Stimulated activated CD8-positive, alpha-beta memory T cell treated with anti-CD3 and anti-CD28 coated beads, Interleukin-4, amount 100 ng/mL, for 4 hours (primary cell): ENCODE data around the gene SNRNP70.
"Not testable (repeated sequence)": the region's sequence is repeated elsewhere in the genome, so short reads cannot be mapped to it uniquely, and the experiment has no call there.

Experiments
- DNase-seq, 2 donors: peaks; one replicate each; pipeline ENCODE4 v3.0.0-alpha.2; 2020; ENCODE audit warnings: low read depth in 2 of 2, low spot score in 1 of 2

The SNRNP70 gene

DNA sequence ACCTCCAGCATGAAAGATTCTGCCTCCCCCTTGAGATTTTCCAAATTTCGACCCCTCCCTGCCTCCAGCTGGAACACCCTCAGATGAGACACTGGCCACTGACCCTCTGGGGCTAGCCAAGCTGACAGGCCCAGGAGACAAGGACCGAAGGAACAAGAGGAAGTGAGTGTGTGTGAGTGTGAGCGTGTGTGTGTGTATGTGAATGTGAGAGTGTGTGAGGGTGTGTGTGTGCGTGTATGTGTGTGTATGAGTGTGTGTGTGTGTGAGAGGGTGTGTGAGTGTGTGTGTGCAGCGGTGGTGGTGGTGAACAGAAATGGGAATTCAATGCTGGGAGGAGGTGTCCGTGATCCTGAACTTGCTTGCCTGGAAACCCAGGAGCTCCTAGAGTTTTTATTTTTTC, 56.1 kb downstream of the SNRNP70 start:
- no peak for DNase-seq

GRCh38 chr19:49142866-49143335, 57.6 kb downstream of the SNRNP70 start:
- DNase-seq, result no peak

DNA sequence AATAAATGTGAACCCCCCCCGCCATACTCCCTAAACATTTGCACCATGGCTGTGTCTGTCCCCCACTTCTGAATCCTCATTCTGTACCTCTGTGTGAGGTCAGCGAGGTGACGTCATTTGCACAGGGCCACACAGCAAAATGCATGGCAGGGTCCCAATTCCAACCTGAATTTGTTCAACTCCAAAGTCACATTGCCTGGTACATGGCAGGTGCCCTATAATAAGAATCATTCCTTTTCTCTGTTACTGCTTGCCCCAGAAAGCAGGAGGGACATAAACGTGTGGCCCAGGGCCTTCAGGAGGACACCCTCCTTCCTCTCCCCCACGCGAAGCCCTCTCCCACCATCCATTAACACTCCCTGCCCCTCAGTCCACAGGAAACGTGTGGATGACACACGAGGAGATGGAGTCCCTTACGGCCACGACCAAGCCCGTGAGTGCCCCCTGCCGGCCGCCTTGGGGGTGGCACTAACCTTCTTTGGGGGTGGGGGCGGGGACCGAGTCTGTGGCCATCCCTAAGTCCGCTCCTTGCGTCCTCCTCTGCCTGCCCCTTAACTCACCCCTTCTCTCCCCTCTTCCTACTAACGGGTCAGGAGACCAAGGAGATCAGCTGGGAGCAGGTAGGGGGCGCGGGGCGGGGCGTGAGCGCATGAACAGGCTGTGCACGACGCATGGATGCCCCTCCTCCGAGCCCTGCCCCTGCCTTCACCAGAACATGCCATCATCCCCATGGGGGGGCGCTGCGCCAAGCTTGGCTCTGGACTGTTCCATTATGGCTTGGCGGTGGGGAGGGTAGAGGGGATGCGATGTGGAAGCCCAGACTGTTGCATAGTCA, 60.5 kb downstream of the SNRNP70 start:
- peak; percentile 43 to 74 for DNase-seq

DNA sequence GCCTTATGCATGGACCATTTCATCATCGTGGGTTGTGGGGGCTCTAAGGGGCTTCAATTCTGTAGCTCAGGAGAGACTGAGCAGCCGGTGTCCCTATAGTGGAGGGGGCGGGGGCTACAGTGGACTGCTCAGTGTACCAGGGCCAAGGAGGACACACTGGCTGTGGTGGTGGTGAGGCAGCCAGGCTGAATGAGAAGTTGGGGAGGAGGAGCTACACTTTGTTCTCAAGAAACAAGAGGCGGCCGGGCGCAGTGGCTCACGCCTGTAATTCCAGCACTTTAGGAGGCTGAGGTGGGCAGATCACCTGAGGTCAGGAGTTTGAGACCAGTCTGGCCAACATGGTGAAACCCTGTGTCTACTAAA, 61.1 kb downstream of the SNRNP70 start:
- DNase-seq, result not testable (repeated sequence)

- DNase-seq, result no peak
These were observed 62.9 kb downstream of the SNRNP70 start for GRCh38 chr19:49148044-49148682.

- peak; percentile 45 to 59 for DNase-seq
These were observed 63.8 kb downstream of the SNRNP70 start for GRCh38 chr19:49148784-49149651.

DNA sequence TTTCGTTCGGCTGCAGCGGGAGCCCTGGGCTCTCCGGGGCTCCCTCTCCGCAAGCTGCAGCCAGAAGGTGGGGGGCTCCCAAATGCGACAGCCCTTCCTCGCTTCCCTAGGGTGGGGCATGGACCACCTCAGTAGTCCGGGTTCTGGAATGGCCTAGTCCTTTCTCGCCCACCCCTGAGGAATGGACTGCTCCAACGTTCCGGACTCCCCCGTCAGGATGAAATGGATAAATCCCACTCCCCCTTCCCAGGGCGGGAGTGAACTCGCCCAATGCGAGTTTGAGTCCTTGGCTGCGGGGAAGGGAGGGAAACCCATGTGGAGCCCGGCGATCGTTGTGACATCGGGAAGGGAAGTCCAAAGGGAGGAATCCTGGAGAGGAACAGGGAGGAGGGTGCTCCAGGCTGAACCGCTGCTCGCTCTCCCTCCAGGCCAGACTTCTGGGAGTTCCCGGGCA, 64.4 kb downstream of the SNRNP70 start:
- no peak for DNase-seq

DNA sequence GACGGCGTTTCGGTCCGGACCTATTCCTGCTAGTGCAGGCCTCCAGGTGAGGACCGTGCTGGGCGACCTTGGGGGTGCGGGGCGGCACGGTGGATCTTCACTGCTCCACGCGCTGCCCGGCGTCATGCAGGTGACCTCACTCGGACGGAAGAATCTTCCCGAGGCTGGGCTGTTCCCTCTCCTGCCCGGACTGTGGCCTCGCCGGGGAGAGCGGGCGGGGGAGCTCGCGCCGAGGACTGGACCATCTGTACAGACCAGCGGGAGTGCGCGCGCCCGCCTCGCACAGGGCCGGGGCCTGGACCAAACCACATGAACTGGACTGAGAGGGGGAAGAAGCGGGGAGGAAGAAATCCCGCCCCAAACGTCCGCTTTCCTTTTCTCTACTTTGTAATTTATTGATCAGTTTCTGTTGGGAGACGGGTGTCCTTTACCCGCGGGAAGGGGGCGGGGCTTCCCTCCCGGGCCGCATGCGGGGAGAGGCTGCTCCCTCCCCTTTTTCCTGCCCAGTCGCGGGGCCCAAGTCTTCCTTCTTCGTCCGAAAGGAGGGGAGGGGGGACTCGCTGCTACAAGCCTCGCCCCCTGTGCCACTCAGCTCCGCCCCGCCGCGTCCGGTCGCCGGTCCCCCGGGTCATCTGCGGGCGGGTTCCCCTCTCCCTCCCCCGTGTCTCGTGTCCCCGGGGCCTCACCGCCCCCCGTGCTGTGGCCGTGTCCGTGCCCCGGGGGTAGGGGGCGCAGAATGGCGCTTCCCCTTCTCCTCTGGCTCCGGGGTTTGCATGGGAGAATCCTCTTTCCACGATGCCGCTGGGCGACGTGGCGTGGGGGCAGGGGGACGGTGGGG, 65.1 kb downstream of the SNRNP70 start:
- DNase-seq, result no peak

DNA sequence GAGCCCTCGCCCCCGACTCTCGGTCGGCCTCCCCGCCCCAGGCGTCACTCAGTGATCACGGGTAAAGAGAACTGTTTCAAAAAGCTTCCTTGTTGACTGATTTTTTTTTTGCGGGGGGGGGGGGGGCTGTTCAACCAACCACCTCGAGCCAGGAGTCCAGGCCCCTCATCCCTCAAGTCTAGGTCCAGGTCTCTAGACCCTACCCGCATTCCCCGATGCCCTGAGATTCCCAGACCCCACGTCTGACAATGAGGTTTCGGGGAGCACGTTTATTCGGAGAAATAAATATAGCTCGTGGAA, 65.6 kb downstream of the SNRNP70 start:
- no peak for DNase-seq

DNA sequence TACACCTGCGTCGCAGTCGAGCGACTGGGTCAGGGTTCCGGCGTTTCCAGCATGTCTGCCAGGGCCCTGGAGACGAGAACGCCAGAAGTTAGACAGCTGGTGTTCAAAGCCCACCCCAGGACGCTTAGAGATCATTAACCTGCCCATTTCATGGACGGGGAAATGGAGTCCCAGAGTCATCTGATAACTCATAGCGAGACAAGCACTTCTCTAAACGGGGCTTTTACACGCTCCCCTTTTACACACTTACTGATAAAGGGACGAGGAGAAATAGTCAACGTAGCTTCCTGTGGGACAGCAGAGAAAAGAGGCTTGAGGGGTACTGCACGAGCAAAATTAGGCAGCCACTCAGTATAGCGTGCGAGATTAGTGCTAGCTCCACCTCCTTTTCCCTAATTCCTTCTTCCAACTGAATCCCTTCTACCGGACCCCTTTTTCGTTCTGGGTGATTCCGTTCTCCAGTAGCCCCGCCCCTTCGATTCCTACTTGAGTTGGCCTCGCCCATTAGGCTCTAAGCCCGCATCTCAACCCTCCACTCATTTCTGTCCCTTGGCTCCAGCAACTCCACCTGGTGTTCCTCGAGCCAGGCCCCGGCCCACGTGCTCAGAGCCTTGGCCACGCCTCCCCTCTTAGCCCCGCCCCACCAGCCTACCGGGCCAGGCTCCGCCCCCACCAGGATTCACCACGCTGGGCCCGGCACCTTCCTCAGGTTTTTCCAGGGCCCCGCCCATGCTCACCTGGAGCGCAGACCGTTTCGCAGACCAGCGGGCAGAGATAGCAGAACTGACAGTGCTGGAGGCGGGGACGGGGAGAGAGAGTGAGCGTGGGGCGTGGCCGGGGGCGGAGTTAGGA, 66.2 kb downstream of the SNRNP70 start:
- no peak for DNase-seq

GRCh38 chr19:49152119-49152550, 66.9 kb downstream of the SNRNP70 start:
- DNase-seq, result no peak

GRCh38 chr19:49153167-49153809, 68.0 kb downstream of the SNRNP70 start:
- DNase-seq, result no peak

DNA sequence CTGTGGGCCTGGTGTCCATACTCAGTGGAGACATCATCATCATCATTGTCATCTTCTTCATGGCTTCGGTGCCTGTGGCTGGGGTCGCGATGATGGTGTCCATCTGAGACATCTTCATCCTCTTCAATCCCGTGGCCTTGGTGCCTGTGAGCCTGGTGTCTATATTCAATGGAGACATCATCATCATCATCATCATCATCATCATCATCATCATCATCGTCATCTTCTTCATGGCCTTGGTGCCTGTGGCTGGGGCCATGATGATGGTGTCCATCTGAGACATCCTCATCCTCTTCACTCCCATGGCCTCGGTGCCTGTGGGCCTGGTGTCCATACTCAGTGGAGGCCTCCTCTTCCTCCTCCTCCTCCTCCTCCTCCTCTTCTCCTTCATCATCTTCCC, 69.0 kb downstream of the SNRNP70 start:
- no peak for DNase-seq

DNA sequence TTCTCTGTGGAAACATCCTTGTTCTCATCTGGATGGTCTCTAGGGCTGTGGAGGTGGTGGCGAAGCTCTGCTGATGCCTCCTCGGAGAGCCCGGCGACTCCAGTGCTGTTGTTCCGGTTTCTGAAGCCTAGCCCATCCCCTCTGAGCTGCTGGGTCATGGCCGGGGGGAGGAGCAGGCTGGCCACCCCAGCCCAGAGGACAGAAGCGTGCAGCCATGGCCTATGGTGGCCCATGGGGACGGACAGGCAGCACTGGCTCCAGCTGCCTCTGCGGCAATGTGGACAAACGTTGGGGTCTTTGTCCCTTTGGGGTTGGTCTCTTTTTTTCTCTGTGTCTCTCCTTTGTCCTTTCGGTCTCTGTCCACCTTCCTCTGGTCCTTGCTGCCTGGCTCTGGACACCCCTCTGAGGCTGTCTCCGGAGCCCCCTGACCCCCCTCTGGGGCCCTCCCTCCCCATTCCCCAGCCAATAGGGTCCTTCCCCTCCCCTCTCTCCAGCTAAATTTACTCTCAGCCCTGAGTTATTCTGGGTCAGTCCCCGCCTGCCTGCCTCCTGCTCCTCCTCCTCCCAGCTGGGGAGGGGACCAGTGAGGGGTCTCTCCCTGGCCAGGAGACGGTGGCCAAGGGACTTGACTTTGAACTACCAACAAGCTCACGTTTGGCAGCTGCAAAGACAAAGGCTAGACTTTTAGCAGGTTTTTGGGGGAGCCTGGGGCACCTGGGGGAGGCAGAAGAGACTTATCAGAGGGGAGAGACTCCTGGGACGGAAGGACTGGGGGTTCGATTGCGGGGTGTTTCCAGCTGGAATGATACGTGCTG, 70.0 kb downstream of the SNRNP70 start, which contains the start of gene HRC:
HRC (minus strand) TSS at position 392 of the 815 bp plus-strand sequence; CDS start at position 233, 159 bp downstream.
- DNase-seq, result no peak

DNA sequence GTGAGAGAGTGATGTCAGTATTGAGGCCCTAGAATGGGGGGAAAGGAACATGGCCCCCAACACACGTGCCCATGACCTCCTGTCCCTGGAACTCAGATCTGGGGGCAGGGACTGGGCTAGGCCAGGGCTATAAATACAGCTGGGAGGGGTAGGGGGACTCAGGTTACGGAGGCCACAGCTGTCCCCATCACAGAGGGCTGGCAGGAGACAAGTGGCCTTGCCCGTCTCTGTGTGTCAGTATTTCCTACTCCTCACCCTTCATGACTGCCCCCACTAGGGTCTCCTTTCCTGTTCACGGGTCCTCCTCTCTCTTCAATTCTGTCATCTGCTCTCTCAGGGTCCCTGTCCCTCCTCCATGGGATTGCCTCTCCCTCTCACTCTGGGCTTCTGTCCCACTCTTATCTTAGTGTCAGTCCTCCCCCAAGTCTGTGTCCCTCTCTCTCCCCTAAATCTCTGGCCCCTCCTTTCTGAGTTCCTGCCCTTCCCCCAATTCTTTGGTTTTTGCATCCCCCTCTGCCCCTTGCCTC, 70.6 kb downstream of the SNRNP70 start:
- DNase-seq, result no peak

DNA sequence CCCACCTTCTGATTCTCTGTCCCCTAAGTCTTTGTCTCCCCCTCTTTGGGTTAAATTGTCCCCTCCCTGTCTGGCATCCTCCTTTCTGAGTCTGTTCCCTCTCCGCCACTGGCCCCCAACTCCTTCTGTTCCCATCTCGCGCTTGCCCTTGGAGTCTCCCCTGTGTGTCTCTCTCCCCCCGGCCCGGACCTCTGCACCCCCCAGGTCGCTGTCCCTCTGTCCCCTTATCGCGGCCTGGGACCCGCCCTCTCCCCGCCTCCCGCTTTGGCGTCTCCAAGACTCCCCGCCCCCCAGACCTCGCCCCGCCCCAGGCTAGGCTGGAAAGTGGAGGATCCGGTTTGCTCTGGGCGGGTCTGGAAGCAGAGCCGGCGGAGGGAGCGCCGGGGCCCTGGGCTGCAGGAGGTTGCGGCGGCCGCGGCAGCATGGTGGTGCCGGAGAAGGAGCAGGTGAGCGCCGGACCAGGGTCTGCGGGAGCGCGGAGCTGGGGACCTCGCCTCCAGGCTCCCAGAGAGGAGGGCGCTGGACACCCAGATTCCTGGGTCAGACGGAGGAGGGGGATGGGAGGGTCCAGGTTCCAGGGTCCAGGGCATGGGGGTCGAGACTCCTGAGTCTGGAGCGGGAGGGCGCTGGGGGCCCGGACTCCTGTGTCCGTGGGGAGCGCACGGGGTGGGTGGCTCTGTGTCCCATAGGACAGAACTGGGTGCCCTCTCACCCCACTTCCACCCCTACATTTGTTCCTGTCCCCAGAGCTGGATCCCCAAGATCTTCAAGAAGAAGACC, 72.4 kb downstream of the SNRNP70 start, which contains the start of gene TRPM4:
TRPM4 (plus strand) TSS at position 348 of the 780 bp plus-strand sequence; CDS start at position 423, 75 bp downstream.
- DNase-seq, result no peak
